WTC11 (cell line): ENCODE results near the gene PCID2. TPM values are rescaled to one million over a fixed set of nuclear protein-coding genes. Genes with fewer than 3 reads are reported as not detected.

Experiments
- ATAC-seq: fragments of 200-7000 bp; cut with Tn5 transposase; 2 replicates; pipeline ENCODE4 v1.10.0; 2021; ENCODE audit warnings: mild to moderate bottlenecking, moderate library complexity
- CTCF ChIA-PET: fragments of 300-600 bp; sonication (Branson Sonifier 250); formaldehyde crosslinking; loops from one replicate; lab custom pipeline; 2021; ENCODE audit warnings: antibody characterized with exemption; lab: Charles Lee
- POLR2A ChIA-PET: fragments of 350-600 bp; sonication (Branson Sonifier 250); formaldehyde crosslinking; loops from one replicate; lab custom pipeline; 2021; ENCODE audit warnings: antibody characterized with exemption; lab: Charles Lee
- DNase-seq: peaks from one replicate; pipeline ENCODE4 v3.0.0; 2021; ENCODE audit warnings: low spot score
- H3K27ac Mint-ChIP-seq: 2 replicates; pipeline ENCODE4 v1.8.0; 2021; ENCODE audit warnings: mixed read lengths
- H3K27me3 Mint-ChIP-seq: 2 replicates; pipeline ENCODE4 v1.8.0; 2021; ENCODE audit warnings: low read depth, mild to moderate bottlenecking, moderate library complexity, mixed read lengths
- H3K36me3 Mint-ChIP-seq: 2 replicates; pipeline ENCODE4 v1.8.0; 2021; ENCODE audit warnings: mixed read lengths
- H3K4me1 Mint-ChIP-seq: 2 replicates; pipeline ENCODE4 v1.8.0; 2022; ENCODE audit warnings: mixed read lengths
- H3K4me3 Mint-ChIP-seq: 2 replicates; pipeline ENCODE4 v1.8.0; 2021; ENCODE audit warnings: mild to moderate bottlenecking, moderate library complexity, mixed read lengths
- H3K9me3 Mint-ChIP-seq: 2 replicates; pipeline ENCODE4 v1.8.0; 2021; ENCODE audit warnings: mixed read lengths
- AR ChIP-seq: fragments of 250-450 bp; sonication (Bioruptor Pico); IDR thresholded peaks from 2 replicates; pipeline ENCODE4 v1.9.0; 2021; ENCODE audit warnings: mild to moderate bottlenecking
- ATF2 ChIP-seq: sonication (generic); formaldehyde crosslinking; IDR thresholded peaks from 2 replicates; pipeline ENCODE4 v1.8.1; 2022; ENCODE audit warnings: low read depth, missing genetic modification reagents, borderline replicate concordance
- ATF6 ChIP-seq: sonication (generic); formaldehyde crosslinking; IDR thresholded peaks from 2 replicates; pipeline ENCODE4 v1.8.1; 2023; ENCODE audit warnings: mild to moderate bottlenecking, missing genetic modification reagents
- CREM ChIP-seq: sonication (generic); formaldehyde crosslinking; IDR thresholded peaks from 2 replicates; pipeline ENCODE4 v1.8.1; 2022; ENCODE audit warnings: mild to moderate bottlenecking, missing genetic modification reagents, moderate library complexity
- E2F5 ChIP-seq: sonication (generic); formaldehyde crosslinking; IDR thresholded peaks from 2 replicates; pipeline ENCODE4 v1.8.1; 2022; ENCODE audit warnings: mild to moderate bottlenecking, moderate library complexity, missing genetic modification reagents
- EMX1 ChIP-seq: fragments of 250-450 bp; sonication (Bioruptor Pico); IDR thresholded peaks from 2 replicates; pipeline ENCODE4 v1.8.0; 2021; ENCODE audit warnings: mild to moderate bottlenecking
- FOXJ3 ChIP-seq: sonication (generic); formaldehyde crosslinking; IDR thresholded peaks from 2 replicates; pipeline ENCODE4 v1.9.0; 2021; ENCODE audit warnings: missing genetic modification reagents, mild to moderate bottlenecking, borderline replicate concordance
- OVOL2 ChIP-seq: fragments of 250-450 bp; sonication (Bioruptor Pico); IDR thresholded peaks from 2 replicates; pipeline ENCODE4 v1.9.0; 2021; ENCODE audit warnings: mild to moderate bottlenecking, borderline replicate concordance
- SMAD3 ChIP-seq: sonication (generic); formaldehyde crosslinking; IDR thresholded peaks from 2 replicates; pipeline ENCODE4 v1.8.0; 2022; ENCODE audit warnings: missing genetic modification reagents, mild to moderate bottlenecking, borderline replicate concordance
- SMAD4 ChIP-seq: sonication (generic); formaldehyde crosslinking; IDR thresholded peaks from 2 replicates; pipeline ENCODE4 v1.8.0; 2022; ENCODE audit warnings: mild to moderate bottlenecking, missing genetic modification reagents
- STAT6 ChIP-seq: sonication (generic); formaldehyde crosslinking; conservative IDR thresholded peaks from 2 replicates; pipeline ENCODE4 v1.8.1; 2023; ENCODE audit warnings: mild to moderate bottlenecking, low read depth, missing genetic modification reagents, moderate library complexity
- ZMAT4 ChIP-seq: fragments of 250-450 bp; sonication (Bioruptor Pico); IDR thresholded peaks from 2 replicates; pipeline ENCODE4 v1.9.0; 2021; ENCODE audit warnings: mild to moderate bottlenecking
- ZNF263 ChIP-seq: sonication (generic); formaldehyde crosslinking; IDR thresholded peaks from 2 replicates; pipeline ENCODE4 v1.8.1; 2022; ENCODE audit warnings: low read depth, mild to moderate bottlenecking, moderate library complexity, missing genetic modification reagents
- ZNF281 ChIP-seq: sonication (generic); formaldehyde crosslinking; IDR thresholded peaks from 2 replicates; pipeline ENCODE4 v1.8.0; 2023; ENCODE audit warnings: mild to moderate bottlenecking, missing genetic modification reagents
- ZNF671 ChIP-seq: fragments of 250-450 bp; sonication (Bioruptor Pico); IDR thresholded peaks from 2 replicates; pipeline ENCODE4 v1.8.0; 2021; ENCODE audit warnings: mild to moderate bottlenecking
- total RNA-seq: library from RNA; stranded (reverse); gene quantifications from 3 replicates; pipeline ENCODE4 v1.2.3, GENCODE V29; 2021

Gene PCID2
- total RNA-seq, 1 experiment from 2014 or later = 69.4 TPM

GRCh38 chr13:113152691-113152983 is 55.8 kb downstream of the PCID2 start:
- TF ChIP-seq ZNF671 (no peak), OVOL2 (CRISPR knock-in tag) (no peak), ZNF281 (CRISPR knock-in tag) (no peak), STAT6 (CRISPR knock-in tag) (no peak), ATF6 (no peak), EMX1 (no peak), FOXJ3 (CRISPR knock-in tag) (no peak), AR (no peak), ZNF263 (CRISPR knock-in tag) (no peak), ATF2 (CRISPR knock-in tag) (no peak), SMAD4 (no peak), CREM (no peak), SMAD3 (CRISPR knock-in tag) (no peak), E2F5 (CRISPR knock-in tag) (no peak), ZMAT4 (CRISPR knock-in tag) (no peak)
- ChIA-PET POLR2A (no interaction called here), CTCF (no interaction called here)
- DNase-seq = no peak
- H3K27me3 Mint-ChIP-seq = peaks cover 25% of the 10 kb centered on the region
- H3K4me1 Mint-ChIP-seq = peaks cover 17% of the 10 kb centered on the region
- no peak for ATAC-seq
- H3K4me3 Mint-ChIP-seq = peak overlapping the region; percentile 63
- peaks cover 12% of the 10 kb centered on the region for H3K9me3 Mint-ChIP-seq
- H3K36me3 Mint-ChIP-seq = no peaks in the 10 kb centered on the region
- H3K27ac Mint-ChIP-seq = no peak overlapping the region
